Uterus (tissue), 2 donors: Measurements from ENCODE around the gene TMEM132A.

ENCODE experiments used
- CTCF ChIP-seq, 4 experiments: fragments of 200-600 bp in 2 of 4; fragments of 450-650 bp in 2 of 4; sonication (generic) in 2 of 4; IDR thresholded peaks; one replicate each; pipeline ENCODE4 v1.5.1; 2016 to 2019; ENCODE audit warnings: antibody characterized with exemption in 4 of 4, mild to moderate bottlenecking in 2 of 4, moderate library complexity in 1 of 4
- POLR2A ChIP-seq, 2 donors: fragments of 450-650 bp; IDR thresholded peaks; one replicate each; pipeline ENCODE4 v1.6.1; 2016; ENCODE audit warnings: antibody characterized with exemption in 2 of 2, mild to moderate bottlenecking in 1 of 2, moderate library complexity in 1 of 2

- no peak for TF ChIP-seq CTCF (IDR thresholded peaks at IDR 0.05)
- no peak for TF ChIP-seq POLR2A (IDR thresholded peaks at IDR 0.05)
These were observed 9.3 kb downstream of the TMEM132A start for GRCh38 chr11:60933416-60934123.
